ENCODE measurements around the gene CTSW.

DNA sequence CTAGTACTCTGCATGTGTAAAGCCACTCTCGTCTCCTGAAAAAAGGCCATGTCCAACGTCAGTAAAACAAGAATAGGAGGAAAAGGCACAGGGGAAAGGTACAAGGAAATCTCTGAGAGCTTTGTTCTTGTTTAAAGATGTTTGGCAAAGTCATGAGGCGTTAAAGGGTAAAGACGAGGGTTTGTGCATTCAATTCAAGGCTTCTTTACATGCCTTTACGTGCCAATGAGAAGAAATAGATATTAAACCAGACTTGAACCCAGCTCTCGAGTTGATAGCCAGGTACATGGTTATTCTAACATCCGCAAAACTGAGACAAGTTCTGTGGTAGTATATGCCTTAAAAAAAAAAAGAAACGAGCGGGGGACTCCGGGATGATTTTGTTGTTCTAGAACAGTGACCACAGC lies 21.0 kb upstream of the CTSW start:
- TF ChIP-seq POLR2A (IDR thresholded peaks at IDR 0.05) (no peak), EP300 (IDR thresholded peaks at IDR 0.05) (no peak), POLR2AphosphoS5 (IDR thresholded peaks at IDR 0.05) (no peak)
- TF ChIP-seq, protein P1, sequence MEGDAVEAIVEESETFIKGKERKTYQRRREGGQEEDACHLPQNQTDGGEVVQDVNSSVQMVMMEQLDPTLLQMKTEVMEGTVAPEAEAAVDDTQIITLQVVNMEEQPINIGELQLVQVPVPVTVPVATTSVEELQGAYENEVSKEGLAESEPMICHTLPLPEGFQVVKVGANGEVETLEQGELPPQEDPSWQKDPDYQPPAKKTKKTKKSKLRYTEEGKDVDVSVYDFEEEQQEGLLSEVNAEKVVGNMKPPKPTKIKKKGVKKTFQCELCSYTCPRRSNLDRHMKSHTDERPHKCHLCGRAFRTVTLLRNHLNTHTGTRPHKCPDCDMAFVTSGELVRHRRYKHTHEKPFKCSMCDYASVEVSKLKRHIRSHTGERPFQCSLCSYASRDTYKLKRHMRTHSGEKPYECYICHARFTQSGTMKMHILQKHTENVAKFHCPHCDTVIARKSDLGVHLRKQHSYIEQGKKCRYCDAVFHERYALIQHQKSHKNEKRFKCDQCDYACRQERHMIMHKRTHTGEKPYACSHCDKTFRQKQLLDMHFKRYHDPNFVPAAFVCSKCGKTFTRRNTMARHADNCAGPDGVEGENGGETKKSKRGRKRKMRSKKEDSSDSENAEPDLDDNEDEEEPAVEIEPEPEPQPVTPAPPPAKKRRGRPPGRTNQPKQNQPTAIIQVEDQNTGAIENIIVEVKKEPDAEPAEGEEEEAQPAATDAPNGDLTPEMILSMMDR (IDR thresholded peaks at IDR 0.05) = no peak

All from suprapubic skin (tissue), 4 donors.